Fibroblast of lung (primary cell): ENCODE results near the gene DUS1L. TPM values are rescaled to one million over a fixed set of nuclear protein-coding genes. Genes with fewer than 3 reads are reported as not detected.

Experiments
- DNase-seq, 2 donors: peaks; one replicate each; pipeline versions ENCODE4 v3.0.0 to v3.0.0-alpha.2; 2010; ENCODE audit warnings: low read depth in 2 of 2
- H2AFZ ChIP-seq: 2 replicates; pipeline ENCODE4 v1.5.1; 2012; ENCODE audit warnings: low read length, control low read depth, inconsistent platforms
- H3K27ac ChIP-seq: 2 replicates; pipeline ENCODE4 v1.5.1; 2011; ENCODE audit warnings: low read length, control low read depth; ENCODE audit not compliant: insufficient read depth
- H3K27me3 ChIP-seq: 2 replicates; pipeline ENCODE4 v1.5.1; 2011; ENCODE audit warnings: mild to moderate bottlenecking, low read length; ENCODE audit not compliant: control insufficient read depth, insufficient read depth
- H3K36me3 ChIP-seq: 2 replicates; pipeline ENCODE4 v1.5.1; 2011; ENCODE audit warnings: low read length; ENCODE audit not compliant: control insufficient read depth, insufficient read depth
- H3K4me1 ChIP-seq: 2 replicates; pipeline ENCODE4 v1.5.1; 2011; ENCODE audit warnings: low read length; ENCODE audit not compliant: control insufficient read depth, insufficient read depth; ENCODE audit errors: extremely low read depth
- H3K4me2 ChIP-seq: 2 replicates; pipeline ENCODE4 v1.5.1; 2011; ENCODE audit warnings: low read length, control low read depth; ENCODE audit not compliant: insufficient read depth; ENCODE audit errors: extremely low read depth
- H3K4me3 ChIP-seq, 4 experiments: fragments of 200-600 bp in 1 of 4; sonication (generic) in 1 of 4; replicated peaks in 1 of 4; 2 replicates each; pipeline ENCODE4 v1.5.1; 2011 to 2016; ENCODE audit warnings: low read length in 4 of 4, low read depth in 3 of 4, mild to moderate bottlenecking in 3 of 4, control low read depth in 2 of 4, inconsistent platforms in 1 of 4, mixed read lengths in 1 of 4; ENCODE audit not compliant: insufficient read depth in 1 of 4; ENCODE audit errors: control extremely low read depth in 1 of 4
- H3K79me2 ChIP-seq: 2 replicates; pipeline ENCODE4 v1.5.1; 2012; ENCODE audit warnings: mild to moderate bottlenecking, low read length, inconsistent platforms; ENCODE audit not compliant: control insufficient read depth, insufficient read depth
- H3K9ac ChIP-seq: 2 replicates; pipeline ENCODE4 v1.5.1; 2011; ENCODE audit warnings: mild to moderate bottlenecking, low read length, control low read depth; ENCODE audit not compliant: insufficient read depth
- H3K9me3 ChIP-seq: 2 replicates; pipeline ENCODE4 v1.5.1; 2012; ENCODE audit warnings: low read depth, low read length; ENCODE audit not compliant: control insufficient read depth, insufficient read depth
- H4K20me1 ChIP-seq: 2 replicates; pipeline ENCODE4 v1.5.1; 2011; ENCODE audit warnings: low read length; ENCODE audit not compliant: control insufficient read depth, insufficient read depth; ENCODE audit errors: extremely low read depth
- EZH2 ChIP-seq: IDR thresholded peaks from 2 replicates; pipeline ENCODE4 v1.5.1; 2012; ENCODE audit warnings: low read length, control low read depth, mild to moderate bottlenecking; ENCODE audit errors: missing control alignments
- polyA plus RNA-seq, 2 donors: library from polyadenylated mRNA; depleted of rRNA in 1 of 2; stranded (reverse) in 1 of 2; unstranded in 1 of 2; fragments of >200 nt; gene quantifications; 2 replicates each; pipeline ENCODE4 v1.2.1, GENCODE V29; 2011 to 2012; ENCODE audit warnings: missing spikeins in 1 of 2
- total RNA-seq: library from RNA; depleted of rRNA; stranded (reverse); fragments of >200 nt; gene quantifications from 2 replicates; pipeline ENCODE4 v1.2.1, GENCODE V29; 2014
- TF ChIP-seq, protein P1 (sequence below), 2 donors: IDR thresholded peaks in 1 of 2; conservative IDR thresholded peaks in 1 of 2; 1 replicate in 1 of 2; 2 replicates in 1 of 2; pipeline ENCODE4 v1.5.1; 2011 to 2012; ENCODE audit warnings: low read length in 2 of 2, control low read depth in 1 of 2, inconsistent platforms in 1 of 2, low read depth in 1 of 2, mild to moderate bottlenecking in 1 of 2

Gene DUS1L
- total and polyA plus RNA-seq, 2 donors (not counting 1 experiment from before 2014, with no cell fraction given) = 24.6 to 41.0 TPM

GRCh38 chr17:82012261-82012639, 53.4 kb downstream of the DUS1L start:
- no peak for TF ChIP-seq EZH2
- TF ChIP-seq, protein P1, sequence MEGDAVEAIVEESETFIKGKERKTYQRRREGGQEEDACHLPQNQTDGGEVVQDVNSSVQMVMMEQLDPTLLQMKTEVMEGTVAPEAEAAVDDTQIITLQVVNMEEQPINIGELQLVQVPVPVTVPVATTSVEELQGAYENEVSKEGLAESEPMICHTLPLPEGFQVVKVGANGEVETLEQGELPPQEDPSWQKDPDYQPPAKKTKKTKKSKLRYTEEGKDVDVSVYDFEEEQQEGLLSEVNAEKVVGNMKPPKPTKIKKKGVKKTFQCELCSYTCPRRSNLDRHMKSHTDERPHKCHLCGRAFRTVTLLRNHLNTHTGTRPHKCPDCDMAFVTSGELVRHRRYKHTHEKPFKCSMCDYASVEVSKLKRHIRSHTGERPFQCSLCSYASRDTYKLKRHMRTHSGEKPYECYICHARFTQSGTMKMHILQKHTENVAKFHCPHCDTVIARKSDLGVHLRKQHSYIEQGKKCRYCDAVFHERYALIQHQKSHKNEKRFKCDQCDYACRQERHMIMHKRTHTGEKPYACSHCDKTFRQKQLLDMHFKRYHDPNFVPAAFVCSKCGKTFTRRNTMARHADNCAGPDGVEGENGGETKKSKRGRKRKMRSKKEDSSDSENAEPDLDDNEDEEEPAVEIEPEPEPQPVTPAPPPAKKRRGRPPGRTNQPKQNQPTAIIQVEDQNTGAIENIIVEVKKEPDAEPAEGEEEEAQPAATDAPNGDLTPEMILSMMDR (conservative IDR thresholded peaks at IDR 0.05 in 1 of 2, IDR thresholded peaks at IDR 0.05 in 1 of 2; ENCODE audit: low read depth in 1 of 2, low read length in 2 of 2) = no peak
- no peak overlapping the region for H3K4me2 ChIP-seq

GRCh38 chr17:82011617-82012187, 53.9 kb downstream of the DUS1L start:
- H3K36me3 ChIP-seq = no peaks in the 10 kb centered on the region
- H3K79me2 ChIP-seq = no peaks in the 10 kb centered on the region
- no peaks in the 10 kb centered on the region for H3K27me3 ChIP-seq
- peaks cover 2% of the 10 kb centered on the region for H3K4me1 ChIP-seq
- H2AFZ ChIP-seq = no peak overlapping the region
- no peak overlapping the region for H3K4me2 ChIP-seq
- no peak overlapping the region for H3K27ac ChIP-seq
- no peak overlapping the region for H3K9ac ChIP-seq
- no peak overlapping the region for H3K4me3 ChIP-seq
- no peak for TF ChIP-seq EZH2
- TF ChIP-seq, protein P1 (conservative IDR thresholded peaks at IDR 0.05 in 1 of 2, IDR thresholded peaks at IDR 0.05 in 1 of 2; ENCODE audit: low read depth in 1 of 2, low read length in 2 of 2) = no peak
- no peaks in the 10 kb centered on the region for H3K9me3 ChIP-seq
- no peak for DNase-seq
- H4K20me1 ChIP-seq = no peaks in the 10 kb centered on the region

More at GRCh38 chr17:82012261-82012639, 53.4 kb downstream of the DUS1L start:
- H3K27ac ChIP-seq = no peak overlapping the region
- H4K20me1 ChIP-seq = no peaks in the 10 kb centered on the region
- no peak overlapping the region for H3K4me3 ChIP-seq
- H2AFZ ChIP-seq = no peak overlapping the region
- H3K9ac ChIP-seq = no peak overlapping the region
- H3K79me2 ChIP-seq = no peaks in the 10 kb centered on the region
- no peaks in the 10 kb centered on the region for H3K4me1 ChIP-seq
- H3K9me3 ChIP-seq = no peaks in the 10 kb centered on the region
- H3K27me3 ChIP-seq = no peaks in the 10 kb centered on the region
- no peaks in the 10 kb centered on the region for H3K36me3 ChIP-seq
- no peak for DNase-seq

- H3K9me3 ChIP-seq = no peaks in the 10 kb centered on the region
- H3K4me3 ChIP-seq = no peak overlapping the region
- H4K20me1 ChIP-seq = no peaks in the 10 kb centered on the region
- H3K36me3 ChIP-seq = no peaks in the 10 kb centered on the region
- no peak overlapping the region for H3K9ac ChIP-seq
- H3K27me3 ChIP-seq = no peaks in the 10 kb centered on the region
- H3K4me2 ChIP-seq = no peak overlapping the region
- no peak overlapping the region for H2AFZ ChIP-seq
- H3K4me1 ChIP-seq = peaks cover 10% of the 10 kb centered on the region
- TF ChIP-seq, protein P1 (conservative IDR thresholded peaks at IDR 0.05 in 1 of 2, IDR thresholded peaks at IDR 0.05 in 1 of 2; ENCODE audit: low read depth in 1 of 2, low read length in 2 of 2) = no peak
- no peak for TF ChIP-seq EZH2
- no peak overlapping the region for H3K27ac ChIP-seq
- no peaks in the 10 kb centered on the region for H3K79me2 ChIP-seq
- no peak for DNase-seq
Measured at GRCh38 chr17:82010575-82011525, 54.8 kb downstream of the DUS1L start.
